Germinal center (tissue), 1 donor: ENCODE data around the gene CRYBG2.
"Not testable (repeated sequence)": the region's sequence is repeated elsewhere in the genome, so short reads cannot be mapped to it uniquely, and the experiment has no call there.

Experiments used
- DNase-seq: peaks from one replicate; pipeline ENCODE4 v3.0.0; 2012; ENCODE audit warnings: mixed read lengths, low spot score

The CRYBG2 gene

DNA sequence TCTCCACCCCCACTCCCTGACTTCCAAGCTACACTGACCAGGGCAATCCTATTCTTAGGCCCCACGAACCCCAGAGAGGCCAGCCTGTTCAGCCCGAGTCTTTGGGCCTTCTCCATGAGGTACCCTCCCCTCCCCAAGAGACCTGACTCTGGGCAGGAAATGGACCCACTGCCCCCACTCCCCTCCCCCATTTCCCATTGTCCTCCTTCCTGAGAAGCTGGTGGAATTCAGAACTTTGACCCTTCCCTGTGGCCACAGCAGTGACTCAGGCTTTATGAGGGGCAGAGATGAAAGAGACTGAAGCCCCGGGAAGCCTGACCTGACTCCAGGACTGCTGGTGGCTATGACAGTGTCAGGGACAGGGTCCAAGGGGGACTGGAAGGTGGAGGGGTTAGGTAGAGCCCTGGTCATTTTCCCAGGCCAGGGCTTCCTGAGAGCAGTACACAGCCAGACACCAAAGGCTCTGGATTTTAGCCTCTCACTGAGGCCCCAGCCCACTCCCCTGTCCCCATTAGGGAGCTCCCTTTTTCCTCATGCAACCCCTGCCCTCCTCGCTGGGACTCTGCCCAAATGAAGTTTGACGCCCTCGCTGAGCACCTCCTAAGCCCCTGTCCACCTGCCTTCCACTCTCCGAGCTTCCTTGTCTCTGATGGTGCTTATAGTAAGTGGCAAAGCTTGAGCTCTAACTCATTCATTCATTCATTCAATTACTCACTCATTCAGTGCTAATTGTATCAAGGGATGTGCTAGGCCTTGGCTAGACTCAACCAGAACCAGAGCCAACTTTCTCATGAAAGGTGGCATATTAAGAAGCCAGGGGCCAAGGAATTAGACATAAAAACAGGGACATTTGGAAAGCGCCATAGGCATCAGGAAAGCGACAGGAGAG lies 3.0 kb downstream of the CRYBG2 start:
- DNase-seq = no peak

DNA sequence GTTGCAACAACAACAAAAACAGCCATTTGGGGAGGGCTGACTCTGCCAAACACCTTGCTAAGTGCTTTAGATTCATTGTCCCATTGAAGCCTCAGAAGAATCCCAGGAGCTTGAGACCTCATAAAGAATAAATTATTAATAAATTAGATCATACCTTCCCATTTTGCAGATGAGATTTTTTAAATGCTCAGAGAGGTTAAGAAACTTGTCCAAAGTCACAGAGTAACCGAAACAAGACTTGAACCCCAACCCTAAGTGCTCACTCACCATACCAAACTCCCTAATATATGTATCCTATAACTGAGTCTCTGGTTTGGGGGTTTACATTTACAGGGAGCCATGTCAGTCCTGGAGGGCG lies 3.6 kb downstream of the CRYBG2 start:
- no peak for DNase-seq

DNA sequence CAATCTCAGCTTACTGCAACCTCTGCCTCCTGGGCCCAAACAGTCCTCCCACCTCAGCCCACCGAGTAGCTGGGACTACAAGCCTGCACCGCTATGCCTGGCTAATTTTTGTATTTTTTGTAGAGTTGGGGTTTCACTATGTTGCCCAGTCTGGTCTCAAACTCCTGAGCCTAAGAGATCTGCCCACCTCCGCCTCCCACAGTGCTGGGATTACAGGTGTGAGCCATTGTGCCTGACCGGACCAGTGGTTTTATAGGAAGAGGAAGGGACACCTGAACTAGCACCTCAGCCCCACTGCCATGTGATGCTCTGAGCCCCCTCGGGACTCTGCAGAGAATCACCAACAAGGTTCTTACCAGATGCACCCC lies 4.1 kb downstream of the CRYBG2 start:
- DNase-seq = no peak

DNA sequence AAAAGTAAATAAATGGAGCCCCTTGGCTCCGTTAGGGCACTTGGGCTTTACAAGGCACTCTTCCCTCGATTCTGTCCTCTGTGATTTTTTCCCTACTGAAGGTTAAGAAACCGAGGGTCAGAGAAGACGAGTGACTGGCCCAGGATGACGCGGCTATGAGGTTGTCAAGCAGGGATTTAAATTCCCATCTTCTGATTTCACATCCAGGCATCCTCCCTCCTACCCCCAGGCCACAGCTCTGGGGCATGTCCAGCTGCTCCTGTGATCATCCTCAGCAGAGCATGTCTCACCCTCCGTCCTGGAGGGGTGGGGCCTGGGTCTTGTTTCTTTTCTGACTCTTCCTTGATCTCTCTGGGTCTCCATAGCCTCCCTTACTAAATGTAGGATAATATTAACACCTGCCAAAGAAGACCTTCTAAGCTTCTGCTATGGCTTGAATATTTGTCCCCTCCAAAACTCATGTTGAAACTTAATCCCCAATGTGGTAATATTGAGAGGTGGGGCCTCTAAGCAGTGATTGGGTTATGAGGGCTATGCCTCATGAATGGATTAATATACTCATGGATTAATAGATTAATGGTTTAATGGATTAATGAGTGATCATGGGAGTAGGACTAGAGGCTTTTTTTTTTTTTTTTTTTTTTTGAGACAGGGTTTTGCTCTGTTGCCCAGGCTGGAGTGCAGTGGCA lies 4.6 kb downstream of the CRYBG2 start:
- no peak for DNase-seq

DNA sequence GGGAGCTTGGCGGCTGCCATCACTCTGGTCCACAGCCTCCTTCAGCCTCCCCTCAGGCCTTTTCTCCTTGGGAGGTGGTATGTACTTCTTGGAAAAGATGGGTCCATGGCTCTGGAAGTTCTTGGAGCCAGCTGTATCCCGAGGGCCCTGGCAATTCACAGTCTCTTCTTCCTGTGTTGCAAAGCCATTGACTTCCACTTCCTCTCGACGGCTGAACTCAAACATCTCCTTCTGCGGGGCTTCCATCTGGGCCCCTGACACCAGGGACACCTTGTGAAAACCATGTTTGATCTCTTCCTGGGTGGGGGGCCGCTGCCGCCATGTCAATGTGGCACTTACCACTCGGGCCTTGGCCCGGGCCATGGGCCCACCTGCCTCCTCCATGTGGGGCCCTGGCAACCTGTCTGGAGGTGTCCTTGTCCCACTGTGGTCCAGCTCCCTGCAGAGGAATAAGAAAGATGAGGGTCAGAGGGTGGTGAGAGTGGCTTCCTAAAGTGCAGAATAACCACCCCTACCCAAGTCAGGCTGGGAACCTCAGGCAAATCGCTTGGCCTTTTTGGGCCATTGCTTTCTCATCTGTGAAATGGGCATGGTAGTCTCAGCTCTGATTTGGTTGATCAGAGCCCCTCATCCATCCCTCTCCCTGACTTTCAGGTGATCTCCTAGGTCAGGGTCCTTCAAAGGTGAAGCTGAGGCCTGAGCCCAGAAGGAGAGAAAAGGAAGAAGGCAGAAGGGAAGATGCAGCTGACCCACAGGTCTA lies 7.5 kb downstream of the CRYBG2 start:
- DNase-seq = no peak

DNA sequence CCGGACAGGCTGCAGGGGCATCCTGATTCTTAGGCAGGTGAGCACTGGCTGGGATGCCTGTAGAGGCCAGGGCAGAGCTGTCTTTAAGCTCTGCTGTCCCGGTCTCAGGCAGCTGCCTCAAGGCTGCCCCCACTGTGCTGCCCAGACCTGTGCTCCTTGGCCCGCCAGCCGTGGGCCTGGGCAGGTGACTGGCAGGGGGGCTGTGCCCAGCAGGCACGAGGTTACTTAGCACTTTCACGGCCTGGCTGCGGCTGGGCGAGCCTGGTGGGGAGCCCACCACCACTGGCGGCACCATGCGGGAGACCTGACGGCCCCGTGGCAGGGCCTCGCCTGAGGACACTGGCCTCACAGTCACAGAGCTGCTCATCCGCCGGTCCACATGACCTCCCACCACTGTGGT lies 8.2 kb downstream of the CRYBG2 start:
- DNase-seq = no peak

DNA sequence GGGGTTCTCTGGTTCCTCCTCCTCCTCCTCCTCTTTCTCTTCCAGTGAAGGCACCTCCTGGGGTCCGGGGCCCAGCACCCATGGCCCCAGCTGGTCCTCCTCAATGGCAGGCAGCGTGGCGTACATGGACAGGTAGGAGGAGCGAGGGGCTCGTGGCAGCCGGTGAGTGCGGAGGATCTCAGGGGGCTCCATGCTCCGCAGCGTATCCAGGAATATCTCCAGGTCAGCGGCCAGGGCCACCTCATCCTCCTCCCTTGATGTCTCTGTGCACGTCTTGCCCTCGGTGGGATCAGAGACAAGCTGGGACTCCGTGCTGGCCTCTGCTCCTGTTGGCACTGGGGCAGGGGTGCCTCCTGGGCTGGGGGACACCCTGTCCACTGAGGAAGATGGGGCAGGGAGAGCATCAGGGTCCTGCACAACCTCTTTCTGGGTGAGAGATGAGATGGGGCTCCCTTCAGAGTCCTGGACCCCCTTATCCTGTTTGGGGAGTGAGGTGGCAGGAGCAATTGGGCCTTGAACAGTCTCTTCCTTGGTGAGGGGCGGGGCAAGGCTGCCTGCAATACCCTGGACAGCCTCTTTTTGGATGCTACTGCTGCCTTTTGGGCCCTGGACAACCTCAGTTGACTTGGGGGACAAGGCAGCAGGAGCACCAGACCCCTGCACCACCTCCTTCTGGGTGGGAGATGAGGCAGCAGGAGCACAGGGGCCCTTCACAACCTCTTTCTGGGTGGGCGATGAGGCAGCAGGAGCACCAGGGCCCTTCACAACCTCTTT lies 9.6 kb downstream of the CRYBG2 start:
- no peak for DNase-seq

DNA sequence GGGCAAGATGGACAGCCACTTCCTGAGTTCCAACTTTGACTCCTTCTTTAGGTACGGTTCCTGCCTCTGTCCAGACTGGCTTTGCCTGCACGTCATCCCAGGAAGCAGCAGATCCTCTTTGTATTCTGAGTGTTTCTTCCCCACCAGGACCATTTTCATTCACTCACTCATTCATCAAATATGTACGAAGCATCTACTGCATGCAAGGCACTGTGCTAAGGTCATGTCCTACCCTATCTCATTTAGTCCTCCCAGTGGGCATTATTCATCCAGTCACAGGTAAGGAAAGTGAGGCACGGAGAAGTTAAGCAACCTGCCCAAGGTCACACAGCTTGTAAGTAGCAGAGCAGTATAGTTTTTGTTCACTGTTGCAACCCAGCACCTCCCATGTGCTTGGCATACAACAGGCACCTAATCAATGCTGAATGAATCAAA lies 13.9 kb downstream of the CRYBG2 start:
- no peak for DNase-seq

DNA sequence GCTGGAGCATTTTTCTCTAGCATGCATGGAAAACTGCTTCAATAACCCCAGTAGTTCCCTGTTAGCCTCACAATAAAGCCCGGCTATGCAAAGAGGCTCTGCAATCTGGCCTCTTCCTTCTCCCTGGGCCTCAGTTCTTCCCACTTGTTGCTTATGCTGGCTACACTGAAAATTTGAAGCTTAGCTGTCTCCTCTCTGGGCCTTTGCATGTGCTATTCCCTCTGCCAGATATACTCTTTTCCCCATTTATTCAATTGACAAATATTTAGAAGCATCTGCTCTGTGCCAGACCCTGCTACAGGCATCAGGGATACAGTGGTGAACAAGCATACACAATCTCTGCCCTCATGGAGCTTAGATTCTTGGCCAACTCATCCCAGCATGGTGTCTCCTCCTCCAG lies 15.3 kb downstream of the CRYBG2 start:
- DNase-seq = no peak

DNA sequence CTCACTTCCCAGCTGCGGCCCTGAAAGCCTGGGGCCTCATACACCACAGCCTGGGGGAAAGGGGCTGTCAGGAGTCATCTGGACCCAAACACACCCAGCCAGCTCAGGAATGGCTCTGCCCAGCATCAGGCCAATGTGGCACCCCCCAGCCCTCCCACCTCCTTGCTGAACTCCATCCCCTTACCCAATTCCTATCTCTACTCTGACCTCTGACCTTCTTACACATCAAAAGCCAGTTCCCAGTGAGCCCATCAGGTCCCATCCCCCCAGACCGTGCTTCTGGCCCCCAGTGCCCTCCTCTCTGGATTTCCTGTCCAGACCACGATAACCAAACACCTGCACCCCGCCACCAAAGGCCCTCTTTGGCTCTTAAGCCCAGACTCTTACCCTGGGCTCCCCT lies 16.3 kb downstream of the CRYBG2 start:
- DNase-seq = no peak

DNA sequence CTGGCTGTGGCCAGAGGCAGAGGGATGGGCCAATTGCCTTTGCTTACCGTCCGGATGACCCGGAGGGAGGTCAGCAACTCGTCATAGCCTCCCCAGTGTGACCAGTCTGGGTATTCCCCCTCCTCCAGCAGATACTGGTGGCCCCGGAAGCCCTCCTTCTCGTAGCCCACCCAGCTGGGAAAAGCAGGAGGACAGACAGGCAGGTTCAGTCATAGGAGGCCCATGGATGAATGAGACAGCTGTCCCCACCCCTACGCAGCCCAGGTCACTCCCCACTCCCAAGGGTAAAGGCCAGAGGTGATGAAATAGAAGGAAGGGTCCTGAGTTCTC lies 16.8 kb downstream of the CRYBG2 start:
- no peak for DNase-seq

DNA sequence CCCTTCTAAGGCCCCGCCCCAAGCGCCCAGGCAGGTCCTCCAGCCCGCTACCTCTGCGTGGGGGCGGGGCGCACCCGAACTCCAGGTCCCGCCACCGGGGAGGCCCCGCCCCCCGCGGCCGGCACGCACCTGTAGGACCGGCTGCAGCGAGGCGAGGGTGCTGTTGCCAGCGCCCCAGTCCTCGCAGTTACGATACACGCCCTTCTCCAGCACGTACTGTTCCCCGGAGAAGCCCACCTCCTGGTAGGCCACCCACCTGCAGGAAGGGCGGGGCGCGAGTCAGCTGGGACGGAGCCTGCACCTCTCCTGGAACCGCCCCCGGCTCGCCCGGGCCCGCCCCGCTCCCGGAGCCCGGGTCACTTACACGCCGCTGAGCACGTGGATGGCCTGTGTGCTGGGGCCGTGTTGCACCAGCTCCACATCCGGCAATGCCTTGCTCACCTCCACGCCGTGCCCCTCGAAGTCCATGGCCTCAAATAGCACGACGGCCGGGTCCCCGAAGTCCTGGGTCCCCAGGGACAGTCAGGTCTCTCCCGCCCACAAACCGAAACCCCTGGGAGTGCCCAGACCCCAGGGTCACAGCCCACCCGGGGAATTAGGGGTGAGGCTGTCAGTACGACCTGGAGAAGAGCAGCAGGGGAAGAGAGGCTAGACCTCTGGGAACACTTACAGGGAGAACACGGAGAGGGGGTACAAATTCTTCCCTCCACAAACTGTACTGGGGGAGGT lies 17.3 kb downstream of the CRYBG2 start:
- DNase-seq = peak; percentile 95

DNA sequence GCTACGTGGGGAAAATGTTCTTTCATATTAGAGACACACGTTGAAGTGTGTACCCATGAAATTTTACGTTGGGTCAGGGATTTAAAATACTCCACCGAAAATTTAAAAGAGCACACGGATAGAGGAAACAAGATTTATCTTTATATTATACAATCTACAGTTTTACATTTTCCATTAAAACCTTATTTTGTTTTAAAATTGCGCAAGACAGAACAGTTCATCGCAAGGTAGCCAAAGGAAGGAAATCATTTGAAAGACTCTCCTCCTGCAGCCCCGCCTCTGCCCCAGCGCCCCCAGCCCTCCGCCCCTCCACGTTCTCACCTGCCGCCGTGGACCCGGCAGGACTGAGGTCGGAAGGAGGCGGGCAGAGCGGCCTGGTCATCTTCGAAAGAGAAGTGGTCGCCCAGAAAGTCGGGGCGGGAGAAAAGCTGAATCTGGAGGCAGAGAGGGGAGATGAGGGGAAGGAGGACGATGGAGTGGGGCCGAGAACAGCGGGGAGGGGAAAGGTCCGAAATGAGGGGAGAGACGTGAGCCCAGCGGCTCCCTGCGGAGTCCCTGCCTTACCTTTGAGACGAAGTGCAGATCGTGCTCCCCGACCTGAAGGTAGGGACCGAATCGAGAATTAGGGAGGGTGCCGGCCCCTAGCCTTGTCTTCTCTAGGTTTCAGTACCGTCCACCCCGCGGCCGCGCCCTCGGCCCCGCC lies 18.0 kb downstream of the CRYBG2 start:
- no peak for DNase-seq

DNA sequence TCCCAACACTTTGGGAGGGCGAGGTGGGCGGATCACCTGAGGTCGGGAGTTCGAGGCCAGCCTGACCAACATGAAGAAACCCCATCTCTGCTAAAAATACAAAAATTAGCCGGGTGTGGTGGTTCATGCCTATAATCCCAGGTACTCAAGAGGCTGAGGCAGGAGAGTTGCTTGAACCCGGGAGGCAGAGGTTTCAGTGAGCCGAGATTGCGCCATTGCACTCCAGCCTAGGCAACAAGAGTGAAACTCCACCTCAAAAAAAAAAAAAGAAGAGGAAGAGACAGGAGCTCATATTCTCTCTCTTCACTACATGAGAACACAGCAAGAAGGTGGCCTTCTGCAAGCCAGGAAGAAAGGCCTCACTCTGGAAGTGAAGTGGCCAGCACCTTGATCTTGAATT lies 20.6 kb downstream of the CRYBG2 start:
- DNase-seq = not testable (repeated sequence)

DNA sequence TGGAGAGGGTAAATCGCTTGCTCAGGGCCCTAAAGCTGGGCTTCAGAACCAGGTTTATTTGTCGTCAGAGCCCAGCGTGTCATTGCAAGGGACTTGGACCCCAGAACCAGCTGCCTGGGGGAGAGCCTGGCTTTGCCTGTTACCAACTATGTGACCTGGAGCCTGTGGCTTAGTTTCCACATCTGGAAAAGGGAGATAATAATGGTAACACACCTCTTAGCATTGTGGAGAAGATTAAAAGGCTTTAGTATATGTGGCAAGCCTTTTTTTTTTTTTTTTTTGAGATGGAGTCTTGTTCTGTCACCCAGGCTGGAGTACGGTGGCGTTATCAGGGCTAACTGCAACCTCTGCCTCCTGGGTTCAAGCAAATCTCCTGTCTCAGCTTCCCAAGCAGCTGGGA lies 23.7 kb downstream of the CRYBG2 start:
- no peak for DNase-seq

DNA sequence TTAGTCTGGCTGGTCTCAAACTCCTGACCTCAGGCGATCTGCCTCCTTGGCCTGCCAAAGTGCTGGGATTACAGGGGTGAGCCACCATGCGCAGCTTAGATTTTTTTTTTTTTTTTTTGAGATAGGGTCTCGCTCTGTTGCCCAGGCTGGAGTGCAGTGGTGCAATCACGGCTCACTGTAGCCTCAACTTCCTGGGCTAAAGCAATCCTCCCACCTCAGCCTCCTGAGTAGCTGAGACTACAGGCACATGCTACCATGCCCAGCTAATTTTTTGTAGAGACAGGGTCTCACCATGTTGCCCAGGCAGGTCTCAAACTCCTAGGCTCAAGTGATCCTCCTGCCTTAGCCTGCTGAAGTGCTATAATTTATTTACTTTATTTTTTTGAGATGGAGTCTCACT lies 24.6 kb downstream of the CRYBG2 start:
- not testable (repeated sequence) for DNase-seq

DNA sequence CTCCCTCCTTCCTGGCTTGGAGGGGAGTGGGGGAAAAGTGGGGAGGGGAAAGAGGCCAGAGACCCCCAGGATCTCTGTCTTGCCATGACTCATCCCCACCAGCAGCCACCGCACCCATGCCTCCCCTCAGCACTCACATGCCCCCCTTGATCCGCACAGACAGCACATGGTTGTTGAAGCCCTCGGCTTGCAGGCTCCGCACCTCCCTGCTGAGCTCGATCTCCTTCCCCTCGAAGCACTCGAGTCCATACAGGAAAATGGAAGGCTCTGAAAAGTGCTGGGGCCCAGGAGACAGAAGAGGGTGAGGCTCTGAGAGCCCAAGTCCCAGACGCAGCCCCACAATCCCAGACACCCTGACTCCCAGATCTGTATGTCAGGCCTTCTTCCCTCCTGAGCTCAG lies 25.3 kb downstream of the CRYBG2 start:
- no peak for DNase-seq

DNA sequence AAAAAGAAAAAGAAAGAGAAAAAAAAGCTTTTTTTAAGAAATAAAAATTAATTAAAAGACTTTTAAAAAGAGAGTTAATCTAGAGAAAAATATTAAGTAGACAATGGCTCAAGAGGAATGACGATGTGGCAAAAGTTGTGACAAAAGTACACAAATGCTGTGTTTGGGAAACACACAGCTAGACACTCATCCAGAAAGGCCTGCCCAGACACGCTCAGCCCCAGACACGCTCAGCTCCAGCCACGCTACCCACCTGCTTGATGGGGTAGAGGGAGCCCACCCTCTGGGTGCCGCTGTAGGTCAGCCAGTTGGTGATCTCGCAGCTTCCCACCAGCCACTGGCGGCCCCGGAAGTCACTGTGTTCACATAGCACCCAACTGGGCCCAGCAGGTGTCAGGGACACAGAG lies 26.0 kb downstream of the CRYBG2 start:
- DNase-seq = no peak

DNA sequence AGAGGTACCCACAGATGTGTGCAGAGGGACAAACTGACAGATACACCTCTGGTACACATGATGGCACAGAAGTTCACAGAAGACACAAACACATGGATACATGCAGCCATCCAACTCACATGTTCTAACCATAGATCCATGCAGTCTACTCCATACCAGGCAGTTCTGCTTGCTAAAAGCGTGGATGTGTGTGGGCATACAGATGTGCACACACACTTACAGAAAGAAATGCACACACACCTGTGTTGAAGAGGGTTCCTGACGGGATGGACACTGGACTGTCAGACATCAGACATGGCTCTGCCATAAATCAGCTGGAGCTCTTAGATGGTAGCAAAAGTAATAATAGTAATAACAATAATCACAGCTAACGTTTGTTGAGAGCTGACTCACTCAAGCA lies 29.4 kb downstream of the CRYBG2 start:
- DNase-seq = no peak

DNA sequence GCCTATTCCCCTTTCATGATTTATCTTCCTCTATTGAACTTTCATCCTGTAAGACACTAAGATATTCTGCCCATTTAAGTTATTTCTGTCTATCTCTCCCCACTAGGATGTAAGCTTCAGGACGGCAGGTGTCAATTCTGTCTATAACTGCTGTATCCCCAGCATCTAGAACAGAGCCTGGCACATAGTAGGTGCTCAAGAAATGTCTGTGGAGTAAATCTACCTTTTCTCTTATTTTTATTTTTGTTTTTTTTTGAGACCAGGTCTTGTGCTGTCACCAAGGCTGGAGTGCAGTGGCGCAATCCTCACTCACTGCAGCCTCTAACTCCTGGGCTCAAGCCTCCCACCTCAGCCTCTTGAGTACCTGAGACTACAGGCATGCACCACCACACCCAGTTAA lies 30.5 kb downstream of the CRYBG2 start:
- DNase-seq = no peak

DNA sequence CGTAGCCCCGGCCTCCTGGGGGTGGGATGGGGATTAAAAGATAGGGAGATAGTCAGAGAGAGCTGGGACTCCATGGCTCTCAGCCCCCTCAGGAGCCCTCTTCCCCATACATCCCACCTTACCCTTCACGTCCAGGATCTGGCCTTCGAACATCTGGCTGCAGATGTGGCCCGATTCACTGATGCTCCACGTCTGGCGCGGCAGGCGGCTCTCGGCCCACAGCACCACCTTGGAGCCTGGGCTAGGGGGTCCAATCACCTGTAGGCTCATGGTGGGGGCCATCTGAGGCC lies 31.9 kb downstream of the CRYBG2 start:
- no peak for DNase-seq
